ENCODE data around the gene SUPT16H. TPM values are rescaled to one million over a fixed set of nuclear protein-coding genes. Genes with fewer than 3 reads are reported as not detected.
A peak's percentile ranks its signal among the peaks of the same experiment; 100 is the strongest.

The SUPT16H gene
- total and polyA plus RNA-seq, 2 of the 13 experiments (the other 11 are each of a cell fraction or from before 2014, with no cell fraction given): 77.5 to 230 TPM

DNA sequence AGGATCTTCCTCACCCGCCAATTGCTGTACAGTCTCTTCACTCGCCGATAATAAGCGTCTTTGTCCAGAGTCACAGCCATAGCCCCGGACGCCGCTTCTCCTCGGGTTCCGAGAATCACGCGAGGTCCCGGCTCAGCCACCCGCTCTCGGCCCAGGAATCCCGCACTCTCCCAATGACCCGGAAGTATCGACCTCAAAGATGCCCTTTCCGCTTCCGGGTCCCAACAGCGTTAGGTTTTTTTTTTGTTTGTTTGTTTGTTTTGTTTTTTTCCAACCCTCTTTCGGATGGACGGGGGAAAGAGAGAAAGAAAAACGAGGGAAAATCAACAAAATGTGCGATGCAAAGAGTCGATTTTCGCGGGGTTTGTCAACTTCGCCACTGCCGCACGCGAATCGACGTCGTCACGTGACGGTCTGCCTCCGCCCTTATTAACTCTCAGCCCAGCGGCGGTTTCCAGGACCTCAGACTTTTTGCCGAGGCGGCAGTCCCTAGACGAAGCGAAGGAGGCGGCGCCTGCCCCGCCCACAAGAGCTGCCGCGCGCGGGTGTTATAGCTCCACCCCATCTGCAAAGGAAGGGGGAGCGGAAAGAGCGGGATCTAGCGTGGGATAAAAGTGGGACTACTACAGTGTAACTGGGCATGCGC, at the start of gene SUPT16H (continued):
- TF ChIP-seq, protein P1, sequence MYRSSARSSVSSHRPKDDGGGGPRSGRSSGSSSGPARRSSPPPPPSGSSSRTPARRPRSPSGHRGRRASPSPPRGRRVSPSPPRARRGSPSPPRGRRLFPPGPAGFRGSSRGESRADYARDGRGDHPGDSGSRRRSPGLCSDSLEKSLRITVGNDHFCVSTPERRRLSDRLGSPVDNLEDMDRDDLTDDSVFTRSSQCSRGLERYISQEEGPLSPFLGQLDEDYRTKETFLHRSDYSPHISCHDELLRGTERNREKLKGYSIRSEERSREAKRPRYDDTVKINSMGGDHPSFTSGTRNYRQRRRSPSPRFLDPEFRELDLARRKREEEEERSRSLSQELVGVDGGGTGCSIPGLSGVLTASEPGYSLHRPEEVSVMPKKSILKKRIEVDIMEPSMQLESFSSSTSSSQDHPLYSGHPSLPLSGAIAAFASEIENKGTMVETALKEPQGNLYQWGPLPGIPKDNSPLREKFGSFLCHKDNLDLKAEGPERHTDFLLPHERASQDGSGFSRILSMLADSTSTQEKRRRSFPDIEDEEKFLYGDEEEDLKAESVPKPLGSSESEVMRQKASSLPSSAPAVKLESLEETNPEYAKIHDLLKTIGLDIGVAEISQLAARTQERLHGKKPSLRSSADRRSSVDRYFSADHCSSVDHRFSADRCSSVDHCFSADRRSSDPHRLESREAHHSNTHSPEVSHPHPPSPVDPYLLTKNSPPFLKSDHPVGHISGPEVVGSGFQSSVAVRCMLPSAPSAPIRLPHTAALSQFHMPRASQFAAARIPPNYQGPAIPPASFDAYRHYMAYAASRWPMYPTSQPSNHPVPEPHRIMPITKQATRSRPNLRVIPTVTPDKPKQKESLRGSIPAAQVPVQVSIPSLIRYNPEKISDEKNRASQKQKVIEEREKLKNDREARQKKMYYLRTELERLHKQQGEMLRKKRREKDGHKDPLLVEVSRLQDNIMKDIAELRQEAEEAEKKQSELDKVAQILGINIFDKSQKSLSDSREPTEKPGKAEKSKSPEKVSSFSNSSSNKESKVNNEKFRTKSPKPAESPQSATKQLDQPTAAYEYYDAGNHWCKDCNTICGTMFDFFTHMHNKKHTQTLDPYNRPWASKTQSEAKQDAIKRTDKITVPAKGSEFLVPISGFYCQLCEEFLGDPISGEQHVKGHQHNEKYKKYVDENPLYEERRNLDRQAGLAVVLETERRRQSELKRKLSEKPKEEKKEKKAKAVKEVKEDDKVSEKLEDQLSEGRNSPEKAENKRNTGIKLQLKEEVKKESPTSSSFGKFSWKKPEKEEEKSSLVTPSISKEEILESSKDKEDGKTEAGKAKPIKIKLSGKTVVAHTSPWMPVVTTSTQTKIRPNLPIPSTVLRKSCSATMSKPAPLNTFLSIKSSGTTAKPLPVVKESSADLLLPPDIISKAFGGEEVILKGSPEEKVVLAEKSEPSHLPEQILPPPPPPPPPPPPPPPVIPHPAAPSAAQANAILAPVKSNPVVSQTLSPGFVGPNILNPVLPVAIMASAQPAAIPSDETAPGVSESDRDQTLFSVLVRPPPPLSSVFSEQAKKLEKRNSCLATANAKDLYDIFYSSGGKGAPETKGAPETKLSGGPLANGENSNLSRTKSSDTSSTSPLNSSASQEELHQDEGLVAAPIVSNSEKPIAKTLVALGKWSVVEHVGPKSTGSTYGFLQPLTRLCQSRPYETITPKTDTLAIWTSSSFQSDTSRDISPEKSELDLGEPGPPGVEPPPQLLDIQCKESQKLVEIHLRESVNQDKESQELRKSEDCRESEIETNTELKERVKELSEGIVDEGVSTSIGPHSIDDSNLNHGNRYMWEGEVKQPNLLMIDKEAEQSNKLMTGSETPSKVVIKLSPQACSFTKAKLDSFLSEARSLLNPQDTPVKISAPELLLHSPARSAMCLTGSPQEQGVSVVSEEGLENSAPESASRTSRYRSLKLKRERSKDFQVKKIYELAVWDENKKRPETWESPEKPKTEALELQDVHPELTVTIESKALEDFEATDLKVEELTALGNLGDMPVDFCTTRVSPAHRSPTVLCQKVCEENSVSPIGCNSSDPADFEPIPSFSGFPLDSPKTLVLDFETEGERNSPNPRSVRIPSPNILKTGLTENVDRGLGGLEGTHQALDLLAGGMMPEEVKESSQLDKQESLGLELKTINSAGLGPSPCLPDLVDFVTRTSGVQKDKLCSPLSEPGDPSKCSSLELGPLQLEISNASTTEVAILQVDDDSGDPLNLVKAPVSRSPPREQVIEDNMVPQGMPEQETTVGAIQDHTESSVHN (CRISPR knock-in tag; IDR thresholded peaks at IDR 0.05): 0 out of 2 replicates have a peak, but pooled peaks have one; percentile 20
- TF ChIP-seq SETDB1 (CRISPR knock-in tag; IDR thresholded peaks at IDR 0.05; ENCODE audit: borderline replicate concordance) (no peak), ZNF546 (CRISPR knock-in tag; conservative IDR thresholded peaks at IDR 0.05) (peak; percentile 98), ZFP36 (IDR thresholded peaks at IDR 0.05; ENCODE audit: borderline replicate concordance, low read depth, low read length, partially characterized antibody) (no peak), NFIB (CRISPR knock-in tag; IDR thresholded peaks at IDR 0.05; ENCODE audit: borderline replicate concordance) (no peak), PHF5A (CRISPR knock-in tag; IDR thresholded peaks at IDR 0.05; ENCODE audit: low read depth, unreplicated experiment) (no peak), ZNF776 (CRISPR knock-in tag; IDR thresholded peaks at IDR 0.05) (no peak), ZNF468 (CRISPR knock-in tag; IDR thresholded peaks at IDR 0.05) (no peak), MYC (CRISPR knock-in tag; IDR thresholded peaks at IDR 0.05; ENCODE audit: borderline replicate concordance) (peak; percentile 79), ZNF253 (CRISPR knock-in tag; IDR thresholded peaks at IDR 0.05; ENCODE audit: borderline replicate concordance) (peak; percentile 76; the same call in 1 of the 2 replicates), ZNF839 (CRISPR knock-in tag; IDR thresholded peaks at IDR 0.05; ENCODE audit: borderline replicate concordance) (peak; percentile 100), HOXD1 (CRISPR knock-in tag; IDR thresholded peaks at IDR 0.05) (no peak), RORA (CRISPR knock-in tag; IDR thresholded peaks at IDR 0.05) (no peak)
- TF ChIP-seq, protein P2, sequence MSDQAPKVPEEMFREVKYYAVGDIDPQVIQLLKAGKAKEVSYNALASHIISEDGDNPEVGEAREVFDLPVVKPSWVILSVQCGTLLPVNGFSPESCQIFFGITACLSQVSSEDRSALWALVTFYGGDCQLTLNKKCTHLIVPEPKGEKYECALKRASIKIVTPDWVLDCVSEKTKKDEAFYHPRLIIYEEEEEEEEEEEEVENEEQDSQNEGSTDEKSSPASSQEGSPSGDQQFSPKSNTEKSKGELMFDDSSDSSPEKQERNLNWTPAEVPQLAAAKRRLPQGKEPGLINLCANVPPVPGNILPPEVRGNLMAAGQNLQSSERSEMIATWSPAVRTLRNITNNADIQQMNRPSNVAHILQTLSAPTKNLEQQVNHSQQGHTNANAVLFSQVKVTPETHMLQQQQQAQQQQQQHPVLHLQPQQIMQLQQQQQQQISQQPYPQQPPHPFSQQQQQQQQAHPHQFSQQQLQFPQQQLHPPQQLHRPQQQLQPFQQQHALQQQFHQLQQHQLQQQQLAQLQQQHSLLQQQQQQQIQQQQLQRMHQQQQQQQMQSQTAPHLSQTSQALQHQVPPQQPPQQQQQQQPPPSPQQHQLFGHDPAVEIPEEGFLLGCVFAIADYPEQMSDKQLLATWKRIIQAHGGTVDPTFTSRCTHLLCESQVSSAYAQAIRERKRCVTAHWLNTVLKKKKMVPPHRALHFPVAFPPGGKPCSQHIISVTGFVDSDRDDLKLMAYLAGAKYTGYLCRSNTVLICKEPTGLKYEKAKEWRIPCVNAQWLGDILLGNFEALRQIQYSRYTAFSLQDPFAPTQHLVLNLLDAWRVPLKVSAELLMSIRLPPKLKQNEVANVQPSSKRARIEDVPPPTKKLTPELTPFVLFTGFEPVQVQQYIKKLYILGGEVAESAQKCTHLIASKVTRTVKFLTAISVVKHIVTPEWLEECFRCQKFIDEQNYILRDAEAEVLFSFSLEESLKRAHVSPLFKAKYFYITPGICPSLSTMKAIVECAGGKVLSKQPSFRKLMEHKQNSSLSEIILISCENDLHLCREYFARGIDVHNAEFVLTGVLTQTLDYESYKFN (CRISPR knock-in tag; conservative IDR thresholded peaks at IDR 0.05): peak; percentile 61

All from HepG2 (cell line).